ENCODE data around the gene ACOT7.

DNA sequence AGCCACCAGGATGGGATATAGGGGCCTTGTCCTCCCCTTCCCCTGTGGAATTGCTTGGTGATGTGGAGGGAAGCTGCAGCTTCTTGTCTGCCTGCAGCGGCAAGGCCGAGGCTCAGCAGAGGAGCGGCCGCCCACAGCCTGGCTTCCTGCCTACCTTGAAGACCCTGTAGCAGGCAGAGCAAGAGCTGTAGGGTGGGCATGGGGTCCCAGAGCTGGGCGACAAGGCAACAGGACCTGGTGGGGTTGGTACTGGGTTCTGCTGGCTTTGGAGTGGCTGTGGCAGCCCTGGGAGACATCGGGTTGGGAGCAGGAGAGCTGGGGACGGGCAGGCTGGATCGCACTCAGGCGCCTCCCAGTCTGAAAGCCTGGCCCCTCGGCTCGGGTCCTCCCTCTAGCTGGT lies 126.9 kb downstream of the ACOT7 start:
- TF ChIP-seq, protein P1, sequence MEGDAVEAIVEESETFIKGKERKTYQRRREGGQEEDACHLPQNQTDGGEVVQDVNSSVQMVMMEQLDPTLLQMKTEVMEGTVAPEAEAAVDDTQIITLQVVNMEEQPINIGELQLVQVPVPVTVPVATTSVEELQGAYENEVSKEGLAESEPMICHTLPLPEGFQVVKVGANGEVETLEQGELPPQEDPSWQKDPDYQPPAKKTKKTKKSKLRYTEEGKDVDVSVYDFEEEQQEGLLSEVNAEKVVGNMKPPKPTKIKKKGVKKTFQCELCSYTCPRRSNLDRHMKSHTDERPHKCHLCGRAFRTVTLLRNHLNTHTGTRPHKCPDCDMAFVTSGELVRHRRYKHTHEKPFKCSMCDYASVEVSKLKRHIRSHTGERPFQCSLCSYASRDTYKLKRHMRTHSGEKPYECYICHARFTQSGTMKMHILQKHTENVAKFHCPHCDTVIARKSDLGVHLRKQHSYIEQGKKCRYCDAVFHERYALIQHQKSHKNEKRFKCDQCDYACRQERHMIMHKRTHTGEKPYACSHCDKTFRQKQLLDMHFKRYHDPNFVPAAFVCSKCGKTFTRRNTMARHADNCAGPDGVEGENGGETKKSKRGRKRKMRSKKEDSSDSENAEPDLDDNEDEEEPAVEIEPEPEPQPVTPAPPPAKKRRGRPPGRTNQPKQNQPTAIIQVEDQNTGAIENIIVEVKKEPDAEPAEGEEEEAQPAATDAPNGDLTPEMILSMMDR (IDR thresholded peaks at IDR 0.05), result no peak
- no peak for TF ChIP-seq TCF7L2 (IDR thresholded peaks at IDR 0.05; ENCODE audit: low read depth, low read length)
- TF ChIP-seq POLR2AphosphoS5 (IDR thresholded peaks at IDR 0.05; ENCODE audit: low read depth, low read length), result no peak
- TF ChIP-seq, protein P2, sequence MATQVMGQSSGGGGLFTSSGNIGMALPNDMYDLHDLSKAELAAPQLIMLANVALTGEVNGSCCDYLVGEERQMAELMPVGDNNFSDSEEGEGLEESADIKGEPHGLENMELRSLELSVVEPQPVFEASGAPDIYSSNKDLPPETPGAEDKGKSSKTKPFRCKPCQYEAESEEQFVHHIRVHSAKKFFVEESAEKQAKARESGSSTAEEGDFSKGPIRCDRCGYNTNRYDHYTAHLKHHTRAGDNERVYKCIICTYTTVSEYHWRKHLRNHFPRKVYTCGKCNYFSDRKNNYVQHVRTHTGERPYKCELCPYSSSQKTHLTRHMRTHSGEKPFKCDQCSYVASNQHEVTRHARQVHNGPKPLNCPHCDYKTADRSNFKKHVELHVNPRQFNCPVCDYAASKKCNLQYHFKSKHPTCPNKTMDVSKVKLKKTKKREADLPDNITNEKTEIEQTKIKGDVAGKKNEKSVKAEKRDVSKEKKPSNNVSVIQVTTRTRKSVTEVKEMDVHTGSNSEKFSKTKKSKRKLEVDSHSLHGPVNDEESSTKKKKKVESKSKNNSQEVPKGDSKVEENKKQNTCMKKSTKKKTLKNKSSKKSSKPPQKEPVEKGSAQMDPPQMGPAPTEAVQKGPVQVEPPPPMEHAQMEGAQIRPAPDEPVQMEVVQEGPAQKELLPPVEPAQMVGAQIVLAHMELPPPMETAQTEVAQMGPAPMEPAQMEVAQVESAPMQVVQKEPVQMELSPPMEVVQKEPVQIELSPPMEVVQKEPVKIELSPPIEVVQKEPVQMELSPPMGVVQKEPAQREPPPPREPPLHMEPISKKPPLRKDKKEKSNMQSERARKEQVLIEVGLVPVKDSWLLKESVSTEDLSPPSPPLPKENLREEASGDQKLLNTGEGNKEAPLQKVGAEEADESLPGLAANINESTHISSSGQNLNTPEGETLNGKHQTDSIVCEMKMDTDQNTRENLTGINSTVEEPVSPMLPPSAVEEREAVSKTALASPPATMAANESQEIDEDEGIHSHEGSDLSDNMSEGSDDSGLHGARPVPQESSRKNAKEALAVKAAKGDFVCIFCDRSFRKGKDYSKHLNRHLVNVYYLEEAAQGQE (IDR thresholded peaks at IDR 0.05; ENCODE audit: insufficient read depth in 1 of 2, low read depth in 2 of 2, low read length in 1 of 2), result no peak

Measured in Panc1 (cell line).